ENCODE measurements around the gene IFNAR1.
"Not testable (repeated sequence)": the region's sequence is repeated elsewhere in the genome, so short reads cannot be mapped to it uniquely, and the experiment has no call there.

Gene IFNAR1

DNA sequence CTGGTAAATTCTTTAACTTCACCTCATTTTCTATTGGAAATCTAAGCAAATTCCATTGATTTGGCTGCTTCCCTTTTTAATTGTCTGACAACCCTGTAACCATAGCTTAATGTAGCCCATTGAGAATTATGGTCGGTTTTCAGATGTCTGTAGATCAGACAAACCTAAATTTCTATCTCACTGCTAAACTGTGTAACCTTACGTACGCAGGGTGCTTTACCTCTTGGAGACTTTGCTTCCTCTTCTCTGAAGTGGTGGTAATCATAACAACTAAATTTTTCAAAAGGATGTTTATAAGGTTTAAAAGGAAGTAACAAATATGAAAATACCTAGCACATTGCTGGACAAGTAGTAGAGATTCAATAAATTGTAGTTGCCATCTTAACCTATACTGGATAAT, 25.9 kb downstream of the IFNAR1 start:
- DNase-seq, result no peak

GRCh38 chr21:33355355-33355754, 30.6 kb downstream of the IFNAR1 start:
- DNase-seq, result no peak

- no peak for DNase-seq
These were observed 31.2 kb downstream of the IFNAR1 start for GRCh38 chr21:33355996-33356395.

- DNase-seq, result no peak
These were observed 32.4 kb downstream of the IFNAR1 start for GRCh38 chr21:33357177-33357576.

- DNase-seq, result no peak
These were observed 34.7 kb downstream of the IFNAR1 start for GRCh38 chr21:33359446-33359845.

DNA sequence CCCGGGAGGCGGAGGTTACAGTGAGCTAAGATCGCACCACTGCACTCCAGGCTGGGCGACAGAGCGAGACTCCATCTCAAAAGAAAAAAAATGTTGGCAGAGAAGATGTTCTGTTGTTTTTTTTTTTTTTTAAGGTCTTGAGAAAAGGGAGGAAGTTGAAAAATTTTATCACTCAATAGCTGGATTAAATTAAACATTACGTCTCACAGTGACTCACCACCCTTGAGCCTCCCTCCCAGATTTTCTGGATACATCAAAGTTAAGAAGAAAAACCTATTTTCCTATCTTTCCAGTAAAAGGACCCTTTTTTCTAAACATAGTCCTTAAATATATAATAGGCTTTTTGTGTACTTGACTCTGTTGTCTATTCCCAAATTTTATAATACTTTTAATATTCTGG, 35.5 kb downstream of the IFNAR1 start:
- no peak for DNase-seq

GRCh38 chr21:33360881-33361602, 36.3 kb downstream of the IFNAR1 start:
- peak; percentile 64 for DNase-seq

DNA sequence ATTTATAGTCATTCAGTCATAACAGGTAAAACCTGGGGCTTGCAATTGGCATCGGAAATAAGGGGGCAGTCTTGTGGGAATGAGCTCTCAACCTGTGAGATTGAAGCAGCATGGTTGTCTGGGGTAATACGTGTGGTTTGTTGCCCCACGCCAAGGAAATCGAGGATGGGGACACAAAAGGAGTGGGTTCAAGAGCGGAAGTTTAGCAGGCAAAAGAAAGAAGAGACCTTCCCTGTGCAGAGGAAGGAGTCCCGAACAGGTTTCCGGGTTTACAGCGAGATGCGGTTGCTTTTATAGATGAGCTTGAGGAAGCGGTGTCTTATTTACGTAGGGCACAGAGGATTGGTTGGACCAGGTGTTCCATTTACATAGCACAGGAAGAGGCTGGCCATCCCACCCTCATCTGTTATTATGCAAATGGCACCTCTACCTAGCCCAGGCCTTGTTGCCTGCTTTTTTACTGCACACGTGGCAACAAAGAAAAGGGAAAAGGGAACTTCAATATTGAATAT, 37.3 kb downstream of the IFNAR1 start:
- DNase-seq, result peak; percentile 90

GRCh38 chr21:33363911-33364609, 39.3 kb downstream of the IFNAR1 start:
- not testable (repeated sequence) for DNase-seq

GRCh38 chr21:33364830-33365229, 40.1 kb downstream of the IFNAR1 start:
- DNase-seq, result no peak

- no peak for DNase-seq
These were observed 42.7 kb downstream of the IFNAR1 start for GRCh38 chr21:33367309-33367973.

- no peak for DNase-seq
These were observed 43.4 kb downstream of the IFNAR1 start for GRCh38 chr21:33368124-33368523.

- no peak for DNase-seq
These were observed 43.8 kb downstream of the IFNAR1 start for GRCh38 chr21:33368576-33368975.

- no peak for DNase-seq
These were observed 44.8 kb downstream of the IFNAR1 start for GRCh38 chr21:33369586-33369985.

- no peak for DNase-seq
These were observed 45.5 kb downstream of the IFNAR1 start for GRCh38 chr21:33370305-33370704.

DNA sequence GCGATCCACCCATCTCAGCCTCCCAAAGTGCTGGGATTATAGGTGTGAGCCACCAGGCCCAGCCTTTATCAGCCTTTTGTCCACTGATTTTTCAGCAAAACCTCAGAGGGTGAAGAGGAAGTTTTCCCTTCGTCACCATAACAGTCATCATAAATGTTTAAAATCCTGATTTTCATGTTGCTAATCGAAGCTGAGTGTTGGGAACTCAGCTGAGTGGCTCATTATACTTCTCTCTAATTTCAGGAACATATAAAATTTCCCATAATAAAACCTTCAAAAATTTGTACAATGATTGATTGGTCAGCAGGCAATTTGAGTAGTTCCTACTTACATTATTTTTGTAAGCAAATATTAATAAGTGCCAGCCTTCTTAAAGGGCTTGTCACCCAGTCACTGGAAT, 46.6 kb downstream of the IFNAR1 start:
- DNase-seq, result no peak

- no peak for DNase-seq
These were observed 47.8 kb downstream of the IFNAR1 start for GRCh38 chr21:33372582-33372981.

DNA sequence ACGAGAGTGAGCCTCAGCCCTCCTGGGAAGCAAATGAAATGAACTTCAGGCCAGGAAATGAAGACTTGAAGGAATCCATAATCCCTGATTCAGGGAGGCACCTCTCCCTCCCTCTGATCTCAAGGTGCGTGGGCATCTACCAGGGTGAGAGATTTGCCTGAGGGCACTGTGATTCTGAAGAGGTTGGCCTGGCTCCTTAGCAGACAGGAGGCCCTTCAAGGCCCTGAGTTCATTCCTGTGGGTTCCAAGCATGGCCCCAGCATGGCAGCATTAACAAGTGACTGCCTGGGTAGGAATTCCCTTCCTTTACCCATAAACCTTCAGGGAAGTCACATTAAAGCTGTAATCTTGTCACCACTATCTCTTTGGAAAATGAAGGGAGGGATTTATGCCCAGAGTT, 48.7 kb downstream of the IFNAR1 start:
- DNase-seq, result no peak

- DNase-seq, result no peak
These were observed 49.3 kb downstream of the IFNAR1 start for GRCh38 chr21:33374080-33374449.

DNA sequence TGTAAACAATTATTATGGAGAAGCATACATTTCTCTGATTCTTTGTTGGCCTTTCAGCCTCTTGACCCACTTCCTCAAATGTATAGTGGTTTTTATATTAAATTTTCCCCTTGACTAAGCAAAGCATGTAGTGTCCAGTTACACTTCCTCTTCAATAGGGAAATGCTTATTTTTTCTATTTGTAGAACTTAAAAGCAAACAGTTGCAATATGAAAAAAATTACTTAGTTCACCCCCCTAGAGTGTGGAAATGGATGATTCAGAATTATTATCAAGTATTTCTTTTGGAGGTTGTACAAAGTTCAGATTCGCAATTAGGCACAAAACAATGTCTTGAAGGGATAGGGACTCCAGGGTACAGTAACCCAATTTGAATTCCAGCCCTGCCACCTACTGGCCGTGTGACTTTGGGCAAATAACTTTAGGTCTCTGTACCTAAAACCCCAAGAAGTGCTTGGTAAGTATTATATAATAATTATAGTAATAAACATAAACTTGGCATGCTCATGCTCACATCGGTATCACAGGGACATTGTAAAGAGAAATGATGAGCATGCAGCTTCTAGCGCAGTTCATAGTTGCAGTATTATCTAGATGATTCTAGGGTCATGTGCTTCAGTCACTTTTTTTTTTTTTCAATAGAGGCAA, 49.8 kb downstream of the IFNAR1 start:
- no peak for DNase-seq

DNA sequence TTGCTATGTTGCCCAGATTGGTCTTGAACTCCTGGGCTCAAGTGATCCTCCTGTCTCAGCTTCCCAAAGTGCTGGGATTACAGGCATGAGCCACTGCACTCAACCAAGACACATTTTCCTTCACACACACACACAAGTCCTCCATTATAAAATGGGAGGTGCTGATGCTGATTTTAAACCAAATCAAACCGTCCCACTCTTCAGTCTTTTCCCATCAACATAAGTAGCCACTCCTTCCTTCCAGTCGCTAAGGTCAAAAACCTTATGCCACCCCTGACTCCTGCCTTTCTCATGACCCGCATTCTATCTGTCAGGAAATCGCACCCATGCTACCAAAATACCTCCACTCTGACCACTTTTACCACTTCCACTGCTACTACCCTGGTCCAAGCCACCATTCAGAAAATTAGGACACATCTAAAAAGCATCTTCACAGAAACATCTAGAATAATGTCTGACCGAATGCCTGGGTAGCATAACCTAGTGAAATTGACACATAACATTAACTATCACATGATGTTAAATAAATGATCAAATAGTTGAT, 50.4 kb downstream of the IFNAR1 start:
- no peak for DNase-seq

DNA sequence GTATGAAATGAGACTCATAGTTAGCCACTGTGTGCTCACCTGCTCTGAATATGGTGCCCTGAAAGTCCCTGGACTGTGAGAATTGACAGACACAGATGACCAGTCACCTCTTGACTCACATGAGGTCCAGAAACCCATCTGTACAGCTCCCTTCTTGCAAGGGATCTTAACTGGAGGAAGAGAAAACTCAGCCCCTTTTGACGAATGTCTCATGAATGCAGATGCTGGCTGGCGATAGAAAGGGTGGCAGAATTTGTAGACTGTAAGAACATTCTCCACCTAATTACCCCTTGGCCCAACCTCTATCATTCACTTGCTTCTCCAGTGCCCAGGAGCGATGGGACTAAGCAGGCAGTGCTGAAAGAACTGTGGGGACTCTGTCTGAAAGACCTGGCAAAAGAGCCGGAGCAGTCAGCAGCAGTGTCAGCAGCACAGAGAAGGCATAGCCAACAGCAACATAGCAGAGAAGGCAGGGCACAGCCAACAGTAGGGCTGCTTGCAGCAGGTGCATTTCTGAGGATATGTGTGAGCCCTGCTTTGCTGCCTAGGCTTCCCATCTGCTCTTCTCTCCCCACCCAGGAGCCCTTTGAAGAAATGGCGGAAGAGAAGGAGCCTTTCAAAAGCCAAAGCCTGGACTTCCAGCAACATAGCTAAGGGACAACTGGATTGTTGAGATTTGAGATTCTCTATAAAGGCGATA, 52.6 kb downstream of the IFNAR1 start:
- DNase-seq, result no peak
